HepG2 (cell line): ENCODE results near the gene TRABD. TPM values are rescaled to one million over a fixed set of nuclear protein-coding genes. Genes with fewer than 3 reads are reported as not detected.

Experiments
- ATAC-seq: fragments of 200-7000 bp; cut with Tn5 transposase; 3 replicates; pipeline ENCODE4 v1.9.1; 2020; ENCODE audit warnings: mild to moderate bottlenecking, moderate library complexity
- BruUV-seq: library from RNA; stranded (reverse); fragments of 400-500 nt; replicated peaks from 2 replicates; lab custom pipeline; 2021; lab: Mats Ljungman, UMichigan
- CTCF ChIA-PET: fragments of 300-600 bp; formaldehyde crosslinking; extraction: SDS; loops from one replicate; lab custom pipeline; 2021; ENCODE audit warnings: low total read pairs, inconsistent platforms, low intra/inter-chr PET ratio; lab: Yijun Ruan, JAX
- POLR2A ChIA-PET: fragments of 350-600 bp; sonication (Branson Sonifier 250); formaldehyde crosslinking; loops from one replicate; lab custom pipeline; 2020; ENCODE audit warnings: antibody characterized with exemption, inconsistent platforms; lab: Yijun Ruan, JAX
- DNase-seq: peaks from one replicate; pipeline ENCODE4 v3.0.0-alpha.2; 2015; ENCODE audit warnings: low spot score
- FAIRE-seq: peaks from 3 replicates; lab custom pipeline; 2011; peaks lifted over from hg19 to GRCh38; lab: Jason Lieb, UNC
- H2AFZ ChIP-seq: one replicate; pipeline ENCODE4 v1.6.1; 2011; ENCODE audit warnings: low read length, inconsistent platforms
- H3K27ac ChIP-seq: fragments of 300-600 bp; 3 replicates; pipeline ENCODE4 v1.8.0; 2011; ENCODE audit warnings: mixed run types, mild to moderate bottlenecking, mixed read lengths, low read length, inconsistent platforms; ENCODE audit not compliant: insufficient read depth; ENCODE audit errors: extremely low read length
- H3K27me3 ChIP-seq, 2 experiments: fragments of 200-600 bp in 1 of 2; 2 replicates in 1 of 2; 3 replicates in 1 of 2; pipeline versions ENCODE4 v1.6.0 to v1.8.0; 2011; ENCODE audit warnings: low read length in 2 of 2, mild to moderate bottlenecking in 2 of 2, moderate library complexity in 2 of 2, inconsistent platforms in 1 of 2; ENCODE audit not compliant: insufficient read depth in 2 of 2, control insufficient read depth in 1 of 2
- H3K36me3 ChIP-seq, 2 experiments: fragments of 200-600 bp in 1 of 2; replicated peaks in 1 of 2; 2 replicates in 1 of 2; 3 replicates in 1 of 2; pipeline versions ENCODE4 v1.5.1 to v1.8.0; 2011; ENCODE audit warnings: low read length in 2 of 2, inconsistent platforms in 1 of 2; ENCODE audit not compliant: insufficient read depth in 2 of 2, control insufficient read depth in 1 of 2
- H3K4me1 ChIP-seq: 2 replicates; pipeline ENCODE4 v1.5.1; 2012; ENCODE audit warnings: low read length, inconsistent platforms; ENCODE audit not compliant: insufficient read depth
- H3K4me2 ChIP-seq: 2 replicates; pipeline ENCODE4 v1.6.0; 2011; ENCODE audit warnings: low read depth, low read length, inconsistent platforms
- H3K4me3 ChIP-seq, 3 experiments: fragments of 200-600 bp in 1 of 3; sonication (generic), shearing (Covaris generic) in 1 of 3; replicated peaks in 1 of 3; 2 replicates each; pipeline ENCODE4 v1.5.1; 2011 to 2016; ENCODE audit warnings: low read length in 3 of 3, inconsistent platforms in 2 of 3, low read depth in 2 of 3, mild to moderate bottlenecking in 2 of 3, control low read depth in 1 of 3, mixed read lengths in 1 of 3; ENCODE audit not compliant: insufficient read depth in 1 of 3
- H3K79me2 ChIP-seq: one replicate; pipeline ENCODE4 v1.6.1; 2011; ENCODE audit warnings: low read length, inconsistent platforms; ENCODE audit not compliant: insufficient read depth
- H3K9ac ChIP-seq: 2 replicates; pipeline ENCODE4 v1.6.0; 2011; ENCODE audit warnings: mild to moderate bottlenecking, low read depth, low read length, inconsistent platforms; ENCODE audit not compliant: insufficient read depth
- H3K9me3 ChIP-seq: 2 replicates; pipeline ENCODE4 v1.5.1; 2012; ENCODE audit warnings: mild to moderate bottlenecking, low read length
- H4K20me1 ChIP-seq: 2 replicates; pipeline ENCODE4 v1.6.0; 2011; ENCODE audit warnings: inconsistent platforms, mild to moderate bottlenecking, low read length, moderate library complexity; ENCODE audit not compliant: insufficient read depth
- AGO2 ChIP-seq: fragments of 200-400 bp; formaldehyde crosslinking; optimal IDR thresholded peaks from 2 replicates; pipeline ENCODE3; 2017; ENCODE audit warnings: mild to moderate bottlenecking, low read depth, low read length, moderate library complexity
- HIVEP1 ChIP-seq: sonication (generic); formaldehyde crosslinking; IDR thresholded peaks from 2 replicates; pipeline ENCODE4 v1.4.0; 2020; ENCODE audit warnings: mild to moderate bottlenecking, missing genetic modification reagents
- KLF9 ChIP-seq: IDR thresholded peaks from 2 replicates; pipeline ENCODE4 v1.6.1; 2016; ENCODE audit warnings: low read depth
- POLR2G ChIP-seq: fragments of 200-400 bp; formaldehyde crosslinking; IDR thresholded peaks from 2 replicates; pipeline ENCODE4 v1.6.1; 2018; ENCODE audit warnings: mild to moderate bottlenecking, low read depth, low read length, moderate library complexity
- RBFOX2 ChIP-seq: fragments of 200-400 bp; formaldehyde crosslinking; IDR thresholded peaks from 2 replicates; pipeline ENCODE4 v1.6.1; 2017; ENCODE audit warnings: low read depth, mild to moderate bottlenecking, low read length
- RBM22 ChIP-seq: fragments of 200-400 bp; formaldehyde crosslinking; optimal IDR thresholded peaks from 2 replicates; pipeline ENCODE3; 2017; ENCODE audit warnings: mild to moderate bottlenecking, low read length, moderate library complexity
- ZNF251 ChIP-seq: sonication (generic); formaldehyde crosslinking; IDR thresholded peaks from 2 replicates; pipeline ENCODE4 v1.9.0; 2021; ENCODE audit warnings: mild to moderate bottlenecking, missing genetic modification reagents
- ZNF768 ChIP-seq: sonication (generic); formaldehyde crosslinking; IDR thresholded peaks from 2 replicates; pipeline ENCODE4 v1.4.0; 2020; ENCODE audit warnings: missing genetic modification reagents
- WGBS: methylation state at CpG from one replicate; pipeline ENCODE4 v1.1.6; 2017; ENCODE audit warnings: low lambda C conversion rate; 5-methylcytosine and 5-hydroxymethylcytosine counted together
- in situ Hi-C: cut with HindIII; loops from 2 replicates; pipeline ENCODE4 v1.10.0; 2017; ENCODE audit warnings: low pct_unique_long_range_greater_than_20kb; ENCODE audit not compliant: extremely low pct_ligation_motif_present
- intact Hi-C: fragments of 100-400 bp; cut with micrococcal nuclease; formaldehyde crosslinking; loops from one replicate; pipeline ENCODE4 v1.10.0; 2022; ENCODE audit not compliant: unreplicated experiment
- polyA plus RNA-seq, 8 experiments: library from polyadenylated mRNA; depleted of rRNA in 3 of 8; stranded (reverse) in 7 of 8; unstranded in 1 of 8; fragments of >200 nt; fragmentation: Illumina TruSeq in 4 of 8; extraction: Trizol in 4 of 8; gene quantifications; 2 replicates each; pipeline versions ENCODE4 v1.2.1 to v1.2.3, GENCODE V29; 2011 to 2016; ENCODE audit warnings: low read depth in 4 of 8, missing spikeins in 1 of 8, mixed read lengths in 1 of 8; ENCODE audit not compliant: insufficient read depth in 1 of 8
- total RNA-seq, 5 experiments: library from RNA; depleted of rRNA; stranded (reverse); fragments of >200 nt; fragmentation: Illumina TruSeq; extraction: Trizol; gene quantifications; 2 replicates each; pipeline ENCODE4 v1.2.3, GENCODE V29; 2016; ENCODE audit warnings: low read depth in 1 of 5

Gene TRABD
- total and polyA plus RNA-seq, 2 of the 13 experiments (the other 11 are each of a cell fraction or from before 2014, with no cell fraction given): 21.5 to 28.9 TPM

DNA sequence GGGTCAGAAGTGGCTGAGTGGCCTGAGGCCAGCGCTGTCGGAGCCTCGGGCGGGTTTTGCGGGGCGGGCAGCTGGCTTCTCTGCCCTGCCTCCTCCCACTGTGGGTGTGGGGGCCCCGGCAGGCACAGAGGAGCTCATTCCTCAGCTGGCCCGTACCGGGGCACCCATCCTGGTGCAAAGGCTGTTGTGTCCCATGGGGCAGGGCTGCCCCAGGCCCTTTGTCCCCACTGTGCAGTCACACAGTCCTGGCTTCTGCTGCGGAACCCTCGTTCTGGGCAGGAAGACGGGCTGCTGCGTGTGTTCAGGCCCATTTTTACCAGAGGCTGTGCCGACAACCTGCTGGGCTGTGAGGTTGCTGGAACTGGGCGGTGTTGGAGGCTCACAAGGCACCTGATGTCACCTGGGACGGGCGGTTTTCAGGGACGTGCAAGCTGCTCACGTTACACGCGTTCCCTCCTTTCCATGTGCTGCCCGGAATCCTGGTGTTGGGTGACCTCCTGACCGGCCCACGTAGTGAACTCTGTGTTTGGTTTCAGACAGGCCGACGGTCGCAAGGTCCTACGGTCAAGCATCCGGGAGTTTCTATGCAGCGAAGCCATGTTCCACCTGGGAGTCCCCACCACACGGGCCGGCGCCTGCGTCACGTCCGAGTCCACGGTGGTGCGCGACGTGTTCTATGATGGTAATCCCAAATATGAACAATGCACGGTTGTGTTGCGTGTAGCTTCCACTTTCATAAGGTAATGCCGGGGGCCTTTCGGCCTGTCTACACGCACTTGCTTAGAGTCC is 20.3 kb downstream of the TRABD start:
- intact Hi-C loops (no loop called here), in situ Hi-C loops (loop anchor here (5.0 kb wide), 1 partner anchor 59 kb away; no protein-coding TSS in a partner anchor)
- Histone ChIP-seq H2AFZ (no peak overlapping the region), H3K4me1 (peaks cover 36% of the 10 kb centered on the region), H3K27me3 (no peaks in the 10 kb centered on the region), H3K36me3 (peaks cover 4 to 26% of the 10 kb centered on the region in 2 experiments; a peak in 4 of 5 replicates), H3K4me3 (no peak overlapping the region), H4K20me1 (peaks cover 11% of the 10 kb centered on the region), H3K9ac (no peak overlapping the region), H3K27ac (no peak overlapping the region), H3K9me3 (no peaks in the 10 kb centered on the region), H3K79me2 (peaks cover 14% of the 10 kb centered on the region), H3K4me2 (no peak overlapping the region)
- no TSS peak for BruUV-seq
- peak; percentile 97 for TF ChIP-seq AGO2
- no peak for TF ChIP-seq ZNF251 (CRISPR knock-in tag)
- TF ChIP-seq KLF9 (CRISPR knock-in tag): no peak
- peak; percentile 69 for TF ChIP-seq RBFOX2
- peak; percentile 57 for TF ChIP-seq RBM22
- 0 out of 2 replicates have a peak, but pooled peaks have one; percentile 13 for TF ChIP-seq HIVEP1 (CRISPR knock-in tag)
- peak; percentile 19; the same call in 1 of the 2 replicates for TF ChIP-seq POLR2G
- peak; percentile 20; the same call in 1 of the 2 replicates for TF ChIP-seq ZNF768 (CRISPR knock-in tag)
- no peak for FAIRE-seq
- POLR2A ChIA-PET: interaction anchor here (0.7 to 1.2 kb wide), 2 partner anchors 22 to 61 kb away, joined by 3 read pairs; no protein-coding TSS in a partner anchor
- CTCF ChIA-PET: no interaction called here
- DNase-seq: no peak
- no peak for ATAC-seq
- 97% methylated on average over 27 of the region's 45 CpGs for WGBS
